A549 (cell line): ENCODE measurements around the gene SEMA7A. TPM values are rescaled to one million over a fixed set of nuclear protein-coding genes. Genes with fewer than 3 reads are reported as not detected.
"Not testable (repeated sequence)": the region's sequence is repeated elsewhere in the genome, so short reads cannot be mapped to it uniquely, and the experiment has no call there.

Experiments
- ATAC-seq, 2 experiments: fragments of 200-7000 bp in 1 of 2; fragments of >200 bp in 1 of 2; cut with Nextera tagmentation in 1 of 2; cut with Tn5 transposase in 1 of 2; 3 replicates each; pipeline versions ENCODE4 v1.8.0 to v1.9.1; 2018 to 2020; ENCODE audit warnings: mild to moderate bottlenecking in 1 of 2, moderate library complexity in 1 of 2
- CTCF ChIA-PET: fragments of 300-600 bp; sonication (Branson Sonifier 250); formaldehyde crosslinking; extraction: SDS; loops from one replicate; lab custom pipeline; 2021; ENCODE audit warnings: antibody characterized with exemption, inconsistent platforms; lab: Yijun Ruan, JAX
- POLR2A ChIA-PET: fragments of 350-600 bp; formaldehyde crosslinking; extraction: SDS; loops from one replicate; lab custom pipeline; 2021; ENCODE audit warnings: antibody characterized with exemption, inconsistent platforms; lab: Yijun Ruan, JAX
- DNase-seq, 2 experiments: peaks; one replicate each; pipeline versions ENCODE4 v3.0.0 to v3.0.0-alpha.2; 2011 to 2016; ENCODE audit warnings: low read depth in 1 of 2, low spot score in 1 of 2
- FAIRE-seq: peaks from 2 replicates; lab custom pipeline; 2011; peaks lifted over from hg19 to GRCh38; lab: Jason Lieb, UNC
- H3K27ac ChIP-seq, 2 experiments: fragments of >200 bp; sonication (Bioruptor Twin); formaldehyde crosslinking; 3 replicates each; pipeline ENCODE4 v1.5.1; 2016 to 2017
- H3K4me1 ChIP-seq: fragments of >200 bp; sonication (Bioruptor Twin); formaldehyde crosslinking; 3 replicates; pipeline ENCODE4 v1.6.1; 2016
- H3K4me2 ChIP-seq: fragments of >200 bp; sonication (Bioruptor Twin); formaldehyde crosslinking; 3 replicates; pipeline ENCODE4 v1.6.1; 2016
- H3K4me3 ChIP-seq: fragments of >200 bp; sonication (Bioruptor Twin); formaldehyde crosslinking; 3 replicates; pipeline ENCODE4 v1.5.1; 2016
- H3K9me3 ChIP-seq: fragments of >200 bp; sonication (Bioruptor Twin); formaldehyde crosslinking; 3 replicates; pipeline ENCODE4 v1.6.1; 2016
- ATOH8 ChIP-seq: fragments of 250-450 bp; sonication (Bioruptor Pico); IDR thresholded peaks from 2 replicates; pipeline ENCODE4 v1.5.0; 2020; ENCODE audit warnings: low read depth, mild to moderate bottlenecking, moderate library complexity
- CBX8 ChIP-seq: fragments of 200-600 bp; sonication (generic); IDR thresholded peaks from 2 replicates; pipeline ENCODE4 v1.6.1; 2016
- CTCF ChIP-seq: fragments of >200 bp; sonication (Bioruptor Twin); formaldehyde crosslinking; IDR thresholded peaks from 3 replicates; pipeline ENCODE4 v1.5.1; 2016
- E2F6 ChIP-seq: IDR thresholded peaks from 2 replicates; pipeline ENCODE4 v1.6.1; 2012; ENCODE audit warnings: low read depth, borderline replicate concordance
- ELK1 ChIP-seq: fragments of 150-350 bp; IDR thresholded peaks from 2 replicates; pipeline ENCODE4 v1.6.1; 2014; ENCODE audit warnings: low read depth, mild to moderate bottlenecking, low read length
- ESRRA ChIP-seq: fragments of 150-350 bp; IDR thresholded peaks from 2 replicates; pipeline ENCODE4 v1.6.1; 2014; ENCODE audit warnings: mild to moderate bottlenecking, low read length, borderline replicate concordance
- FOSL2 ChIP-seq, 2 experiments: fragments of 450-650 bp in 1 of 2; fragments of >200 bp in 1 of 2; sonication (Bioruptor Twin) in 1 of 2; formaldehyde crosslinking; IDR thresholded peaks; 2 replicates each; pipeline versions ENCODE4 v1.5.0 to v1.6.1; 2016 to 2020; ENCODE audit warnings: mild to moderate bottlenecking in 1 of 2, moderate library complexity in 1 of 2
- FOXS1 ChIP-seq: fragments of 250-450 bp; sonication (Bioruptor Pico); IDR thresholded peaks from 2 replicates; pipeline ENCODE4 v1.5.0; 2020; ENCODE audit warnings: mild to moderate bottlenecking, moderate library complexity
- JUN ChIP-seq, 2 experiments: fragments of >200 bp; sonication (Bioruptor Twin); formaldehyde crosslinking; IDR thresholded peaks; 2 replicates in 1 of 2; 3 replicates in 1 of 2; pipeline ENCODE4 v1.6.1; 2016 to 2017
- JUNB ChIP-seq: fragments of >200 bp; sonication (Bioruptor Twin); formaldehyde crosslinking; IDR thresholded peaks from 2 replicates; pipeline ENCODE4 v1.6.1; 2016
- POLR2A ChIP-seq: IDR thresholded peaks from 2 replicates; pipeline ENCODE4 v1.6.1; 2012; ENCODE audit warnings: mild to moderate bottlenecking, low read length
- POLR2AphosphoS2 ChIP-seq: conservative IDR thresholded peaks from 2 replicates; pipeline ENCODE4 v1.6.1; 2012; ENCODE audit warnings: low read length, improper control_type of control experiment, inconsistent platforms
- RAD21 ChIP-seq, 2 experiments: fragments of >200 bp in 1 of 2; sonication (Bioruptor Twin) in 1 of 2; formaldehyde crosslinking in 1 of 2; IDR thresholded peaks in 1 of 2; conservative IDR thresholded peaks in 1 of 2; 2 replicates in 1 of 2; 3 replicates in 1 of 2; pipeline ENCODE4 v1.6.1; 2012 to 2018; ENCODE audit warnings: inconsistent platforms in 1 of 2
- RARB ChIP-seq: fragments of 250-450 bp; sonication (Bioruptor Pico); IDR thresholded peaks from 2 replicates; pipeline ENCODE4 v1.8.0; 2021; ENCODE audit warnings: mild to moderate bottlenecking, moderate library complexity
- SREBF2 ChIP-seq: fragments of 450-650 bp; IDR thresholded peaks from 2 replicates; pipeline ENCODE4 v1.6.1; 2014; ENCODE audit warnings: mild to moderate bottlenecking, moderate library complexity
- TP53 ChIP-seq: fragments of 250-450 bp; sonication (Bioruptor Pico); IDR thresholded peaks from 2 replicates; pipeline ENCODE4 v1.5.0; 2021; ENCODE audit warnings: mild to moderate bottlenecking, moderate library complexity
- ZFP36 ChIP-seq: fragments of 450-650 bp; IDR thresholded peaks from 2 replicates; pipeline ENCODE4 v1.6.1; 2014; ENCODE audit warnings: borderline replicate concordance; ENCODE audit not compliant: partially characterized antibody
- ZSCAN20 ChIP-seq: fragments of 250-450 bp; sonication (Bioruptor Pico); IDR thresholded peaks from 2 replicates; pipeline ENCODE4 v1.8.0; 2022; ENCODE audit warnings: mild to moderate bottlenecking, moderate library complexity
- WGBS: methylation state at CpG from one replicate; pipeline ENCODE4 v1.1.6; 2017; ENCODE audit errors: missing lambda C conversion rate; 5-methylcytosine and 5-hydroxymethylcytosine counted together
- polyA minus RNA-seq: library from RNA; depleted of rRNA, polyadenylated mRNA; stranded (reverse); fragments of >200 nt; gene quantifications from 2 replicates; pipeline ENCODE4 v1.2.3, GENCODE V29; 2011; rRNA and poly(A)+ RNA removed
- polyA plus RNA-seq, 4 experiments: library from polyadenylated mRNA; depleted of rRNA in 3 of 4; stranded (reverse); fragments of >200 nt; fragmentation: RNase III in 1 of 4; extraction: RNeasy Plus Mini Kit Qiagen cat#74134 plus additional on column Dnase treatment in 1 of 4; gene quantifications; 2 replicates in 3 of 4; 3 replicates in 1 of 4; pipeline ENCODE4 v1.2.3, GENCODE V29; 2011 to 2017

SEMA7A gene
- polyA plus RNA-seq (2011; rRNA removed) (0.44 and 0.63 TPM in 2 replicates), polyA plus RNA-seq (2017; fragmentation: RNase III; extraction: RNeasy Plus Mini Kit Qiagen cat#74134 plus additional on column Dnase treatment) (1.2 to 1.7 TPM (median 1.7 TPM) in 3 replicates), polyA minus RNA-seq (0.66 and 1.4 TPM in 2 replicates)
- 0.48 and 1.1 TPM in 2 replicates for polyA plus RNA-seq (2012; cell fraction: cytosol; rRNA removed)
- polyA plus RNA-seq (2012; cell fraction: nucleus; rRNA removed): 3.1 and 4.8 TPM in 2 replicates

GRCh38 chr15:74433592-74434262 lies at the start of gene SEMA7A:
TSS of gene SEMA7A (minus strand) at chr15:74433958. CDS start at chr15:74433918, 40 bp downstream.
- CTCF ChIA-PET: interaction anchor here (1.1 to 36.0 kb wide), 3 partner anchors 38 to 336 kb away, joined by 3 to 681 read pairs (median 4); partner anchors contain the start of gene CYP11A1
- H3K4me2 ChIP-seq: peak within 1 kb of the TSS; percentile 89
- DNase-seq (peak; percentile 32 to 81), ATAC-seq (peak; percentile 77 to 80), FAIRE-seq (no peak)
- peak within 1 kb of the TSS; percentile 60 to 89 for H3K27ac ChIP-seq
- peaks cover 10% of the 10 kb centered on the region; the same call in 2 of the 3 replicates for H3K4me1 ChIP-seq
- peak within 1 kb of the TSS; percentile 73 for H3K4me3 ChIP-seq
- no peaks in the 10 kb centered on the region for H3K9me3 ChIP-seq
- no peak for TF ChIP-seq ELK1
- TF ChIP-seq POLR2A: peak; percentile 56; the same call in 1 of the 2 replicates
- POLR2A ChIA-PET: no interaction called here
- 96% methylated on average over 5 of the region's 75 CpGs for WGBS

- ChIA-PET CTCF (interaction anchor here (0.6 to 1.2 kb wide), 5 partner anchors 21 to 1028 kb away, joined by 3 to 5 read pairs (median 3); no protein-coding TSS in a partner anchor), POLR2A (no interaction called here)
- Histone ChIP-seq H3K4me1 (no peaks in the 10 kb centered on the region), H3K27ac (no peak overlapping the region), H3K9me3 (no peaks in the 10 kb centered on the region), H3K4me3 (no peak overlapping the region), H3K4me2 (no peak overlapping the region)
- ATAC-seq: peak; percentile 54 to 56; a peak in 1 of 6 replicates
- 63% methylated on average over 3 of the region's 3 CpGs for WGBS
- TF ChIP-seq ZSCAN20: no peak
- no peak for TF ChIP-seq FOXS1 (CRISPR knock-in tag)
- no peak for TF ChIP-seq CBX8
- TF ChIP-seq E2F6: no peak
- no peak for TF ChIP-seq SREBF2
- TF ChIP-seq RAD21 (conservative IDR thresholded peaks at IDR 0.05 in 1 of 2, IDR thresholded peaks at IDR 0.05 in 1 of 2): no peak
- no peak for TF ChIP-seq ZFP36
- TF ChIP-seq ESRRA: no peak
- TF ChIP-seq ATOH8: no peak
- TF ChIP-seq FOSL2 (IDR thresholded peaks at IDR 0.05): no peak
- no peak for TF ChIP-seq FOSL2 (CRISPR knock-in tag; IDR thresholded peaks at IDR 0.05)
- TF ChIP-seq POLR2AphosphoS2: no peak
- TF ChIP-seq CTCF: no peak
- TF ChIP-seq TP53 (CRISPR knock-in tag): no peak
- TF ChIP-seq JUNB: no peak
- TF ChIP-seq JUN (IDR thresholded peaks at IDR 0.05): no peak
- TF ChIP-seq RARB (CRISPR knock-in tag): no peak
- DNase-seq: no peak
- no peak for FAIRE-seq
These were observed 48.9 kb upstream of the SEMA7A start for GRCh38 chr15:74482661-74483060.

- 79% methylated on average over 5 of the region's 27 CpGs for WGBS
- ATAC-seq, H3K9me3 ChIP-seq, H3K27ac ChIP-seq, POLR2A ChIA-PET, FAIRE-seq, H3K4me2 ChIP-seq, H3K4me1 ChIP-seq, DNase-seq, H3K4me3 ChIP-seq: not testable (repeated sequence)
- CTCF ChIA-PET: interaction anchor here (1.9 kb wide), 1 partner anchor 9 kb away, joined by 7 read pairs; no protein-coding TSS in a partner anchor
These were observed 46.6 kb upstream of the SEMA7A start for GRCh38 chr15:74480364-74480763.

- not testable (repeated sequence) for FAIRE-seq
These were observed 37.9 kb upstream of the SEMA7A start for GRCh38 chr15:74471621-74472020.

More at GRCh38 chr15:74471621-74472020, 37.9 kb upstream of the SEMA7A start:
- H3K27ac ChIP-seq, H3K9me3 ChIP-seq, ATAC-seq, H3K4me2 ChIP-seq, POLR2A ChIA-PET, H3K4me3 ChIP-seq, DNase-seq, H3K4me1 ChIP-seq: not testable (repeated sequence)
- CTCF ChIA-PET: interaction anchor here (0.6 to 1.6 kb wide), 3 partner anchors 33 to 160 kb away, joined by 3 read pairs; no protein-coding TSS in a partner anchor
- 87% methylated on average over 6 of the region's 7 CpGs for WGBS
